Gastrocnemius medialis (tissue), 4 donors: Measurements from ENCODE around the gene MACROD2. TPM values are rescaled to one million over a fixed set of nuclear protein-coding genes. Genes with fewer than 3 reads are reported as not detected.

Experiments used
- ATAC-seq, 2 donors: fragments of 150-250 bp; one replicate each; pipeline ENCODE4 v1.9.1; 2016
- DNase-seq, 2 donors: peaks; one replicate each; pipeline ENCODE4 v3.0.0-alpha.2; 2019
- H3K27ac ChIP-seq, 4 donors: fragments of 200-600 bp; sonication (generic); 1 replicate in 1 of 4; 2 replicates in 3 of 4; pipeline ENCODE4 v1.5.1; 2016 to 2018; ENCODE audit warnings: mild to moderate bottlenecking in 2 of 4, moderate library complexity in 1 of 4
- H3K27me3 ChIP-seq, 3 donors: fragments of 200-600 bp; sonication (generic) in 2 of 3; 1 replicate in 1 of 3; 2 replicates in 2 of 3; pipeline versions ENCODE4 v1.5.1 to v1.6.0; 2016 to 2019; ENCODE audit warnings: mild to moderate bottlenecking in 1 of 3, moderate library complexity in 1 of 3
- H3K36me3 ChIP-seq, 2 donors: fragments of 200-600 bp; sonication (generic) in 1 of 2; one replicate each; pipeline ENCODE4 v1.5.1; 2017 to 2018
- H3K4me1 ChIP-seq, 2 donors: fragments of 200-600 bp; sonication (generic) in 1 of 2; one replicate each; pipeline ENCODE4 v1.5.1; 2016 to 2017; ENCODE audit warnings: mild to moderate bottlenecking in 2 of 2
- H3K4me3 ChIP-seq, 4 donors: fragments of 200-600 bp; sonication (generic) in 3 of 4; 1 replicate in 1 of 4; 2 replicates in 3 of 4; pipeline ENCODE4 v1.5.1; 2016 to 2019; ENCODE audit warnings: mild to moderate bottlenecking in 2 of 4
- H3K9me3 ChIP-seq, 3 donors: fragments of 200-600 bp; sonication (generic) in 2 of 3; 1 replicate in 1 of 3; 2 replicates in 2 of 3; pipeline ENCODE4 v1.5.1; 2016 to 2019
- CTCF ChIP-seq, 5 experiments: fragments of 450-650 bp in 3 of 5; fragments of 200-600 bp in 2 of 5; sonication (generic) in 2 of 5; IDR thresholded peaks in 4 of 5; conservative IDR thresholded peaks in 1 of 5; 1 replicate in 4 of 5; 2 replicates in 1 of 5; pipeline ENCODE4 v1.5.1; 2016 to 2019; ENCODE audit warnings: antibody characterized with exemption in 5 of 5, mild to moderate bottlenecking in 3 of 5, moderate library complexity in 3 of 5
- POLR2A ChIP-seq, 2 donors: fragments of 450-650 bp; IDR thresholded peaks; one replicate each; pipeline ENCODE4 v1.6.1; 2017; ENCODE audit warnings: antibody characterized with exemption in 2 of 2, mild to moderate bottlenecking in 2 of 2, moderate library complexity in 2 of 2
- in situ Hi-C, 4 donors: fragments of 200-750 bp; cut with MboI; loops; one replicate each; pipeline versions ENCODE4 v1.15.0 to v1.8.0; 2017; ENCODE audit warnings: low sequenced_read_pairs in 4 of 4
- intact Hi-C: fragments of 100-400 bp; cut with DNase I; formaldehyde crosslinking; loops from one replicate; pipeline ENCODE4 v1.15.1; 2023; ENCODE audit warnings: low total_unique reads
- total RNA-seq, 4 donors: library from RNA; depleted of rRNA; stranded (reverse); fragments of >200 nt; gene quantifications; one replicate each; pipeline versions ENCODE4 v1.1.0 to v1.2.3, GENCODE V29; 2016

Gene MACROD2
- total RNA-seq, 4 donors from 2014 or later = 1.8 to 10.2 (median 3.6) TPM

- DNase-seq (no peak), ATAC-seq (no peak)
- intact Hi-C loops (no loop called here), in situ Hi-C loops (loop anchor here in 1 of 4 donors (25.0 kb wide), 1 partner anchor 107 kb away; no protein-coding TSS in a partner anchor)
- H3K27me3 ChIP-seq = no peaks in the 10 kb centered on the region
- TF ChIP-seq CTCF (IDR thresholded peaks at IDR 0.05 in 4 of 5, conservative IDR thresholded peaks at IDR 0.05 in 1 of 5) (no peak), POLR2A (IDR thresholded peaks at IDR 0.05) (no peak)
- no peak overlapping the region for H3K27ac ChIP-seq
- H3K9me3 ChIP-seq = no peaks in the 10 kb centered on the region
- H3K36me3 ChIP-seq = no peaks in the 10 kb centered on the region
- peaks cover 0 to 10% of the 10 kb centered on the region in 2 donors for H3K4me1 ChIP-seq
- no peak overlapping the region for H3K4me3 ChIP-seq
Observed at GRCh38 chr20:14193885-14194284, 198.6 kb downstream of the MACROD2 start.

- no peaks in the 10 kb centered on the region for H3K36me3 ChIP-seq
- no peaks in the 10 kb centered on the region for H3K27me3 ChIP-seq
- H3K9me3 ChIP-seq = no peaks in the 10 kb centered on the region
- no peak overlapping the region for H3K4me3 ChIP-seq
- no peak overlapping the region for H3K27ac ChIP-seq
- TF ChIP-seq POLR2A (IDR thresholded peaks at IDR 0.05) = no peak
- TF ChIP-seq CTCF (IDR thresholded peaks at IDR 0.05 in 4 of 5, conservative IDR thresholded peaks at IDR 0.05 in 1 of 5) = no peak
- in situ Hi-C loops = loop anchor here in 1 of 4 donors (25.0 kb wide), 1 partner anchor 110 kb away; no protein-coding TSS in a partner anchor
- intact Hi-C loops = no loop called here
- DNase-seq (no peak), ATAC-seq (no peak)
- H3K4me1 ChIP-seq = peaks cover 0 to 10% of the 10 kb centered on the region in 2 donors
Observed at GRCh38 chr20:14197097-14197496, 201.8 kb downstream of the MACROD2 start.

- TF ChIP-seq POLR2A (IDR thresholded peaks at IDR 0.05) (no peak), CTCF (IDR thresholded peaks at IDR 0.05 in 4 of 5, conservative IDR thresholded peaks at IDR 0.05 in 1 of 5) (no peak)
- Histone ChIP-seq H3K9me3 (no peaks in the 10 kb centered on the region), H3K4me1 (peaks cover 0 to 10% of the 10 kb centered on the region in 2 donors), H3K27me3 (no peaks in the 10 kb centered on the region), H3K4me3 (no peak overlapping the region), H3K36me3 (no peaks in the 10 kb centered on the region), H3K27ac (no peak overlapping the region)
- in situ Hi-C loops (loop anchor here in 1 of 4 donors (25.0 kb wide), 1 partner anchor 111 kb away; no protein-coding TSS in a partner anchor), intact Hi-C loops (no loop called here)
- no peak for ATAC-seq
- no peak for DNase-seq
Observed at GRCh38 chr20:14198416-14198815, 203.1 kb downstream of the MACROD2 start.

GRCh38 chr20:14199111-14199510 lies 203.8 kb downstream of the MACROD2 start:
- ATAC-seq (no peak), DNase-seq (no peak)
- Histone ChIP-seq H3K9me3 (no peaks in the 10 kb centered on the region), H3K27ac (no peak overlapping the region), H3K4me3 (no peak overlapping the region), H3K36me3 (no peaks in the 10 kb centered on the region), H3K27me3 (no peaks in the 10 kb centered on the region), H3K4me1 (peaks cover 0 to 10% of the 10 kb centered on the region in 2 donors)
- intact Hi-C loops (no loop called here), in situ Hi-C loops (loop anchor here in 1 of 4 donors (25.0 kb wide), 1 partner anchor 112 kb away; no protein-coding TSS in a partner anchor)
- no peak for TF ChIP-seq POLR2A (IDR thresholded peaks at IDR 0.05)
- TF ChIP-seq CTCF (IDR thresholded peaks at IDR 0.05 in 4 of 5, conservative IDR thresholded peaks at IDR 0.05 in 1 of 5) = no peak

- no peak for TF ChIP-seq POLR2A (IDR thresholded peaks at IDR 0.05)
- TF ChIP-seq CTCF (IDR thresholded peaks at IDR 0.05 in 4 of 5, conservative IDR thresholded peaks at IDR 0.05 in 1 of 5) = no peak
- Histone ChIP-seq H3K27ac (no peak overlapping the region), H3K4me1 (no peaks in the 10 kb centered on the region), H3K36me3 (no peaks in the 10 kb centered on the region), H3K27me3 (no peaks in the 10 kb centered on the region), H3K9me3 (no peaks in the 10 kb centered on the region), H3K4me3 (no peak overlapping the region)
- no peak for DNase-seq
- intact Hi-C loops = no loop called here
- in situ Hi-C loops = no loop called here
- ATAC-seq = no peak
Observed at GRCh38 chr20:14203657-14204056, 208.3 kb downstream of the MACROD2 start.
